Astrocyte (in vitro differentiated cells and primary cell): ENCODE measurements around the gene TEAD1. TPM values are rescaled to one million over a fixed set of nuclear protein-coding genes. Genes with fewer than 3 reads are reported as not detected.

Source experiments
- DNase-seq: peaks from one replicate; pipeline ENCODE4 v3.0.0-alpha.2; 2010; ENCODE audit warnings: low read depth
- FAIRE-seq: peaks from 2 replicates; lab custom pipeline; 2011; peaks lifted over from hg19 to GRCh38; lab: Jason Lieb, UNC
- H2AFZ ChIP-seq: 2 replicates; pipeline ENCODE4 v1.6.0; 2012; ENCODE audit warnings: low read depth, low read length, inconsistent platforms
- H3K27ac ChIP-seq: 2 replicates; pipeline ENCODE4 v1.5.1; 2011; ENCODE audit warnings: low read depth, low read length, inconsistent platforms
- H3K27me3 ChIP-seq: 2 replicates; pipeline ENCODE4 v1.6.0; 2011; ENCODE audit warnings: low read length, inconsistent platforms; ENCODE audit not compliant: insufficient read depth
- H3K36me3 ChIP-seq: 2 replicates; pipeline ENCODE4 v1.5.1; 2011; ENCODE audit warnings: low read length, inconsistent platforms; ENCODE audit not compliant: insufficient read depth
- H3K4me1 ChIP-seq: 2 replicates; pipeline ENCODE4 v1.5.1; 2011; ENCODE audit warnings: low read length, inconsistent platforms; ENCODE audit not compliant: insufficient read depth
- H3K4me2 ChIP-seq: 2 replicates; pipeline ENCODE4 v1.6.0; 2012; ENCODE audit warnings: low read length, inconsistent platforms
- H3K4me3 ChIP-seq: 2 replicates; pipeline ENCODE4 v1.5.1; 2011; ENCODE audit warnings: low read depth, mild to moderate bottlenecking, low read length, inconsistent platforms; ENCODE audit not compliant: insufficient read depth
- H3K79me2 ChIP-seq: 2 replicates; pipeline ENCODE4 v1.6.0; 2012; ENCODE audit warnings: mild to moderate bottlenecking, low read length, inconsistent platforms; ENCODE audit not compliant: insufficient read depth
- H3K9ac ChIP-seq: 2 replicates; pipeline ENCODE4 v1.6.0; 2012; ENCODE audit warnings: mild to moderate bottlenecking, low read length, inconsistent platforms
- H3K9me3 ChIP-seq: 2 replicates; pipeline ENCODE4 v1.5.1; 2012; ENCODE audit warnings: low read depth, mild to moderate bottlenecking, low read length, inconsistent platforms; ENCODE audit not compliant: insufficient read depth
- H4K20me1 ChIP-seq: 2 replicates; pipeline ENCODE4 v1.6.0; 2012; ENCODE audit warnings: low read length, inconsistent platforms; ENCODE audit not compliant: insufficient read depth
- H3K27ac Mint-ChIP-seq: one replicate; pipeline ENCODE4 v1.8.0; 2021; ENCODE audit warnings: mild to moderate bottlenecking, mixed read lengths; ENCODE audit not compliant: unreplicated experiment
- H3K27me3 Mint-ChIP-seq: one replicate; pipeline ENCODE4 v1.8.0; 2021; ENCODE audit warnings: low read depth, mixed read lengths; ENCODE audit not compliant: unreplicated experiment
- H3K36me3 Mint-ChIP-seq: one replicate; pipeline ENCODE4 v1.8.0; 2021; ENCODE audit warnings: low read depth, mixed read lengths; ENCODE audit not compliant: unreplicated experiment
- H3K4me1 Mint-ChIP-seq: one replicate; pipeline ENCODE4 v1.8.0; 2021; ENCODE audit warnings: low read depth, mixed read lengths; ENCODE audit not compliant: unreplicated experiment
- H3K4me3 Mint-ChIP-seq: one replicate; pipeline ENCODE4 v1.8.0; 2021; ENCODE audit warnings: mild to moderate bottlenecking, moderate library complexity, mixed read lengths; ENCODE audit not compliant: unreplicated experiment
- H3K9me3 Mint-ChIP-seq: one replicate; pipeline ENCODE4 v1.8.0; 2021; ENCODE audit warnings: mild to moderate bottlenecking, mixed read lengths; ENCODE audit not compliant: unreplicated experiment
- CTCF ChIP-seq: IDR thresholded peaks from 2 replicates; pipeline ENCODE4 v1.5.1; 2011; ENCODE audit warnings: low read depth, mild to moderate bottlenecking, inconsistent platforms, low read length, moderate library complexity; ENCODE audit not compliant: insufficient read depth
- EZH2 ChIP-seq: IDR thresholded peaks from 2 replicates; pipeline ENCODE4 v1.6.1; 2012; ENCODE audit warnings: mild to moderate bottlenecking, low read length, inconsistent platforms; ENCODE audit not compliant: insufficient read depth
- total RNA-seq: library from RNA; stranded (reverse); gene quantifications from 2 replicates; pipeline ENCODE4 v1.2.1, GENCODE V29; 2021

The TEAD1 gene
- total RNA-seq, 1 donor from 2014 or later: 149 TPM

GRCh38 chr11:12642806-12643428 is 31.3 kb upstream of the TEAD1 start:
- Histone ChIP-seq H3K79me2 (no peaks in the 10 kb centered on the region), H3K27me3 (no peaks in the 10 kb centered on the region), H3K4me2 (no peak overlapping the region), H3K9me3 (no peaks in the 10 kb centered on the region), H2AFZ (peak overlapping the region; percentile 30), H3K36me3 (no peaks in the 10 kb centered on the region), H3K4me1 (peaks cover 10% of the 10 kb centered on the region), H3K4me3 (no peak overlapping the region), H4K20me1 (no peaks in the 10 kb centered on the region), H3K27ac (no peak overlapping the region), H3K9ac (no peak overlapping the region)
- H3K27me3 Mint-ChIP-seq: no peaks in the 10 kb centered on the region
- TF ChIP-seq EZH2: no peak
- no peak for TF ChIP-seq CTCF
- peak overlapping the region; percentile 6 for H3K27ac Mint-ChIP-seq
- peaks cover 16% of the 10 kb centered on the region for H3K4me1 Mint-ChIP-seq
- H3K36me3 Mint-ChIP-seq: peaks cover 2% of the 10 kb centered on the region
- no peak overlapping the region for H3K4me3 Mint-ChIP-seq
- DNase-seq (peak; percentile 36), FAIRE-seq (no peak)
- no peaks in the 10 kb centered on the region for H3K9me3 Mint-ChIP-seq

GRCh38 chr11:12646478-12646877 is 27.7 kb upstream of the TEAD1 start:
- H3K79me2 ChIP-seq: no peaks in the 10 kb centered on the region
- H3K9ac ChIP-seq: no peak overlapping the region
- H3K4me2 ChIP-seq: no peak overlapping the region
- H2AFZ ChIP-seq: no peak overlapping the region
- peaks cover 8% of the 10 kb centered on the region for H3K4me1 ChIP-seq
- H3K27ac ChIP-seq: no peak overlapping the region
- H3K27me3 ChIP-seq: no peaks in the 10 kb centered on the region
- no peaks in the 10 kb centered on the region for H3K9me3 ChIP-seq
- H3K27me3 Mint-ChIP-seq: no peaks in the 10 kb centered on the region
- H4K20me1 ChIP-seq: no peaks in the 10 kb centered on the region
- TF ChIP-seq CTCF: no peak
- no peak for TF ChIP-seq EZH2
- no peaks in the 10 kb centered on the region for H3K36me3 ChIP-seq
- DNase-seq (no peak), FAIRE-seq (no peak)
- H3K36me3 Mint-ChIP-seq: no peaks in the 10 kb centered on the region
- H3K4me3 ChIP-seq: no peak overlapping the region
- peaks cover 13% of the 10 kb centered on the region for H3K4me1 Mint-ChIP-seq
- H3K27ac Mint-ChIP-seq: no peak overlapping the region
- H3K9me3 Mint-ChIP-seq: no peaks in the 10 kb centered on the region
- no peak overlapping the region for H3K4me3 Mint-ChIP-seq

GRCh38 chr11:12653729-12654128 is 20.5 kb upstream of the TEAD1 start:
- Histone ChIP-seq H3K27me3 (no peaks in the 10 kb centered on the region), H3K4me2 (no peak overlapping the region), H4K20me1 (no peaks in the 10 kb centered on the region), H3K79me2 (no peaks in the 10 kb centered on the region), H2AFZ (no peak overlapping the region), H3K4me1 (no peaks in the 10 kb centered on the region), H3K36me3 (no peaks in the 10 kb centered on the region), H3K9ac (no peak overlapping the region), H3K27ac (no peak overlapping the region), H3K4me3 (no peak overlapping the region), H3K9me3 (no peaks in the 10 kb centered on the region)
- H3K4me1 Mint-ChIP-seq: no peaks in the 10 kb centered on the region
- H3K27ac Mint-ChIP-seq: no peak overlapping the region
- H3K27me3 Mint-ChIP-seq: no peaks in the 10 kb centered on the region
- no peaks in the 10 kb centered on the region for H3K9me3 Mint-ChIP-seq
- no peak for FAIRE-seq
- TF ChIP-seq CTCF (no peak), EZH2 (no peak)
- peaks cover 4% of the 10 kb centered on the region for H3K36me3 Mint-ChIP-seq
- DNase-seq: no peak
- no peak overlapping the region for H3K4me3 Mint-ChIP-seq
